GM23248 (cell line): ENCODE measurements around the gene PRPSAP1.

ENCODE experiments used
- EZH2 ChIP-seq: fragments of 200-600 bp; sonication (generic); IDR thresholded peaks from 2 replicates; pipeline ENCODE4 v1.6.1; 2018; ENCODE audit warnings: antibody characterized with exemption, mild to moderate bottlenecking; ENCODE audit not compliant: insufficient read depth, poor library complexity, severe bottlenecking
- EZH2phosphoT487 ChIP-seq: fragments of 200-600 bp; sonication (generic); IDR thresholded peaks from 2 replicates; pipeline ENCODE4 v1.6.1; 2018; ENCODE audit warnings: antibody characterized with exemption, moderate library complexity, mild to moderate bottlenecking, low read depth; ENCODE audit not compliant: insufficient read depth

GRCh38 chr17:76399175-76400172, 45.8 kb upstream of the PRPSAP1 start:
- TF ChIP-seq EZH2 (no peak), EZH2phosphoT487 (no peak)
